GM18508 (cell line): ENCODE results near the gene SMARCD2.
"Not testable (repeated sequence)": the region's sequence is repeated elsewhere in the genome, so short reads cannot be mapped to it uniquely, and the experiment has no call there.

Experiments used
- ATAC-seq: cut with Tn5 transposase; IDR thresholded peaks from one replicate; pipeline ENCODE4 v1.9.1; 2021; ENCODE audit warnings: moderate number of reproducible peaks; ENCODE audit not compliant: insufficient read depth, unreplicated experiment

The SMARCD2 gene

DNA sequence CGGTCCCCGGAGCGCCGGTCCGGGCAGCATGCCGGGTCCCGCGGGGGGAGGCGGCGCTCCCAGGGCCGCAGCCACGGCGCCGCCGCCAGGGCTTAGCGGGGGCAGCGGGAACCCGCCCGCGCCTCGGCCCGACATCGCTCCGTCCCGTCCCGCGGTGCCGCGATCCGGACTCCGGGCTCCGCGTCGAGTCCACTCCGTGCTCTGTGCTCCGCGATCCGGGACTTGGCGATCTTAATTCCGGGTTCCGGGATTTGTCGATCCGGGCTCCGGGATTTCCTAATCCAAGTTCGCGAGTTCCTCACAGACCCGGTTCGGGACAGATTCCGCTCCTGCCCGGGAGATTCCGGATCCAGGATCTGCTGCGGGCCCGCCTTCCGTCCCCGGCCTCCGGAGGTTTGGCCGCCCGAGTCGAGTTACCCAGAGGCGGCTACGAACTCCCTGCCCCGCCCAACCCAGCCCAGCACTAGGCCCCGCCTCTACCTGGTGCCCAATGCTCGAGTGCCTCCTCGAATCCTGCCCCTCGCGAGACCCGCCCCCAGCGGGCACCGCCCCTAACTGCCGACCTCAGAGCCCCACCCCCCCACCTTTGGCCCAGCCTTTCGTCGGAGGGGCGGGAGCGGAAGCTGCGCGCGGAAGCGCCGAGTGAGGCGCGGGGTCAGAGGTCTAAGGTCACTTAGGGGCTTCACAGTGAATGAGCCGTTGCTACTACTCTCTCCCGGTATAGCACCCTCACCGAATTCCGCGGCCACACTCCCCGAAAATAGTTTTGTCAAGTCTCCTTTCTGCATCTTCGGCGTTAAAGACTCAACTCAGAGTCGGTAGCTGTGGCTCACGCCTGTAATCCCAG, at the start of gene SMARCD2:
Gene SMARCD2, minus strand, starts transcription at position 146 of the 847 bp plus-strand sequence. Its CDS starts 11 bp downstream, at position 135.
- no peak for ATAC-seq

DNA sequence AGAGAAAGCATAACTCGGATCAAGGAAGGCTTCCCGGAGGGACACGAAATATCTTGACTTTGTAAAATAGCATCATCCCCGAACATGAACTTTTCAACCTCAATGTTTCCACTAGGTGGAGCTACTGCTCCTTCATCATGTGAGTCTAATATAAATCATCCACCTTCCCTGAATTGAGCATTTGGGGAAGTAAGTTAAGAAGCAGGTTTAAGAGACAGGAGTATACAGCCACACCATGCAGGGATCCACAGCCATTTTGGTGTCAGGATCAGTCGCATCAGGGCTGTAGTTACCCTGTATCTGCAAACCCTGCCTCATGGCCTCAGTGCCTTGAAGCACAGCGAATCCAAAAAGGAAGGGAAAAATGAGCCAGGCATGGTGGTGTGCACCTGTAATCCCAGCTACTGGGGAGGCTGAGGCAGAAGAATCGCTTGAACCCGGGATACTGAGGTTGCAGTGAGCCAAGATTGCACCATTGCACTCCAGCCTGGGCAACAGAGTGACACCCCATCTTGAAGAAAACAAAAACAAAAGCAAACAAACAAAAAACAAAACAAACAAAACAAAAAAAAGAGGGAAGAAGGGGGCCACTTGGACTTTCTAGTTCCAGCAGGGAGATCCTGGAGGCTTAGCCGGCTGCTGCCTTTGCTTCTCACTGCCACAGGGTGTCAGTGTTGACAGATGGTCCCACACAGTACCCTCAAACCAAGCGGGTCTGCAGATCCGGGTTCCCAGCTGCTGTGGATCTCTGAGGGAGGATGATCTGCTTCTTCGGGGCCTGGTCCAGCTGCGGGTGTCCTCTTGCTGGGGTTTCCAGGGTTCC, 46.8 kb upstream of the SMARCD2 start:
- not testable (repeated sequence) for ATAC-seq

DNA sequence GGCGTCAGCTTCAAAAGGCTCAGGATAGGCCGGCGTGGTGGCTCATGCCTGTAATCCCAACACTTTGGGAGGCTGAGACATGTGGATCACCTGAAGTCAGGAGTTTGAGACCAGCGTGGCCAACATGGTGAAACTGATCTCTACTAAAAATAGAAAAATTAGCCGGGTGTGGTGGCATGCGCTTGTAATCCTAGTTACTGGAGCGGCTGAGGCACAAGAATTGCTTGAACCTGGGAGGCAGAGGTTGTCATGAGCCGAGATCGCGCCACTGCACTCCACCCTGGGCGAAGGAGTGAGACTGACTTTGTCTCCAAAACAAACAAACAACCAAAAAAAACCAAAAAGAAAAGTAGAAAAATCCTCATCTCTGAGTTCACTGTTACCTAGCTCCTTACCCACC, 42.6 kb upstream of the SMARCD2 start:
- ATAC-seq, result not testable (repeated sequence)

DNA sequence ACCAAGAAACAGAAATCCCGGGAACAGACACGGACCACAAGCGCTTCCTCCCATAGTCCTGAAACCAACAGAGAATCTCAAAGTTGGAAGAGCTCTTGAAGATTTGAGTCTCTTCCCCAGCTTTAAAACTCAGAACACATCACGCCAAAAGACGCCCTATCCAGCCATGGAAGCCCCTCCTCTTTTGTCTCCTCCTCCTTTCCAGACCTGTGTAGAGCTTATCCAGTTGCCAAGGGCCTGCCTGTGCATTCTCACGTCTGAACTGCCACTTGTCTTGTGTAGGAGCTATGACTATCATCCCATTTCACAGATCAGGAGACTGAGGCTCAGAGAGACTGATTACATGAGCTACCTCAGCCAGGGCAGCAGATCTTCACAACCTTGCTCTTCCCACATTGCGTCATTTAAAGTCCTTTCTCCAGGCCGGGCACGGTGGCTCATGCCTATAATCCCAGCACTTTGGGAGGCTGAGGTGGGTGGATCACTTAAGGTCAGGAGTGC, 40.2 kb upstream of the SMARCD2 start:
- ATAC-seq, result not testable (repeated sequence)

DNA sequence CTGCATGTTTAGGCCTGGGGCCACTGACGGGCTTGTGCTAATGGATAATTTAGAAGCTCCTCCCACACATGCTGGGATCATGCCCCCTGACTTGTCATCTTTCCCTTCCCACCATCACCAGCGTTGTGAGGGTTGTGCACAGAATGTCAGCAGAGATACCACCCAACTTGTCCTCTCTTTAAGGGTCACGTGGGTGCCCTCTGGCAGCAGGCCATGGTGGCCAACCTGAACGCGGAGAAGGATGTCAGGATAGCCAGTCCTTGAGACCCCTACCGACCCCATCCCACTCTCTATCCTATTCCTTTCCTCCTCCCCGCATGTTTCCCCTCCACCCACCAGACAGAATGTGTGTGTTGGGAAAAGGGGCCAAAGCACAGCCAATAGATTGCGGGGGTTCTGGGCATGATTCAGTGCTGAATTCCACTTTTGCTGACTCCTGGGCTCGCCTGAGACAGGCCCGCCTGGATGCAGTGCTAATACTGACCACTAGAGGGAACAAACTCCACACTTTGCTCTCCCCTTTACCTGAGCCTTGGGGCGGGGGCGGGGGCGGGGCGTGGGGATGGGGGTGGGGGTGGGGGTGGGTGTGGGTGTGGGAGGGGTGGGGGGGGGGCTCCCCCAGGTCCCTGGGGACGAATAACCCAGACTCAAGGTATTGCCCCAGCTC, 39.6 kb upstream of the SMARCD2 start, which contains the start of gene GH2:
Gene GH2, minus strand, starts transcription at position 10 of the 667 bp plus-strand sequence. CDS start 143 bp downstream, outside the sequence.
- no peak for ATAC-seq

DNA sequence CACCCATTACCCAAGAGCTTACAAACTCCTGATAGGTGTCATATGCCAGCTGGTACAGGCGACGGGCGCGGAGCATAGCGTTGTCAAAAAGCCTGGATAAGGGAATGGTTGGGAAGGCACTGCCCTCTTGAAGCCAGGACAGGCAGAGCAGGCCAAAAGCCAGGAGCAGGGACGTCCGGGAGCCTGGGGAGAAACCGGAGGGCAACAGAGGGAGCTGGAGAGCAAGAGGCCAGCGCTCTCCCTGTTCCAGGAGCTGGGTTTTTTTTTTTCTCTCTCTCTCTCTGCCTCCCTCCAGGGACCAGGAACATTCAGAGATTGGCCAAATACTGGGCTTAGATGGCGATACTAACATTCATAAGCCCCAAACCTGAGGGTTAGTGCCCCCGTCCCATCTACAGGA, 38.9 kb upstream of the SMARCD2 start:
- not testable (repeated sequence) for ATAC-seq

DNA sequence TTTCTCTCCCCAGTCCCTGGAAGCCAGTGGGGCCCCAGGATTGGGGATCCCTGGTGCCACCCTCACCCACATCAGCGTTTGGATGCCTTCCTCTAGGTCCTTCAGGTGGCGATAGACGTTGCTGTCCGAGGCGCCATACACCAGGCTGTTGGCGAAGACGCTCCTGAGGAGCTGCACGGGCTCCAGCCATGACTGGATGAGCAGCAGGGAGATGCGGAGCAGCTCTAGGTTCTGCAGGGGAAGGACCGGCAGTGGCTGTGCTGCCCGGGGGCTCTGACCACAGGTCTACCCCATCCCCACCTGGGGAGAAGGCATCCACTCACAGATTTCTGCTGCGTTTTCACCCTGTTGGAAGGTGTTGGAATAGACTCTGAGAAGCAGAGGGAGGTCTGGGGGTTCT, 38.2 kb upstream of the SMARCD2 start:
- ATAC-seq, result no peak

DNA sequence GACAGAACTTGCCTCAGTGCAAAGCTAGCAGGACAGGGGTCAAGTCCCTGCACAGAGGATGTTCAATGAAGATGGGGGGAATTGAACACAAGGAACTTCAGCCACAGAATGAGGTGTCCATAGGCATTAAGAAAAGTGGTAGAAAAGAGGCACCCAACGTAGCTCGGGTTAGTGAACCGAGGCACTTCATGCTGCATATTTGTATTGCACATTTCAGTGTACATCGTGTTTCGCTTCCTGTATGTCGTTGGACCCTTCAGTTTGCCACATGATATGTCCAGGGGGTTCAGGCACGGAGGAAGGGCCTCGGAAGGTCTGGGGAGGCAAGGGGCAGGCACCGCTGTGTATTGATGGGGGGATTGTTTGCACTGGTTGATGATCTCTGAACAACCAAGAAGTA, 35.9 kb upstream of the SMARCD2 start:
- ATAC-seq, result not testable (repeated sequence)

DNA sequence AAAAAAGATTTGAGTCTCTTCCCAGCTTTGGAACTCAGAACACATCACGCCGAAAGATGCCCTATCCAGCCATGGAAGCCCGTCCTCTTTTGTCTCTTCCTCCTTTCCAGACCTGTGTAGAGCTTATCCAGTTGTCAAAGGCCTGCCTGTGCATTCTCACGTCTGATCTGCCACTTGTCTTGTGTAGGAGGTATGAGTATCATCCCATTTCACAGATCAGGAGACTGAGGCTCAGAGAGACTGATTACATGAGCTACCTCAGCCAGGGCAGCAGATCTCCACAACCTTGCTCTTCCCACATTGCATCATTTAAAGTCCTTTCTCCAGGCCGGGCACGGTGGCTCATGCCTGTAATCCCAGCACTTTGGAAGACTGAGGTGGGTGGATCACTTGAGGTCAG, 32.2 kb upstream of the SMARCD2 start:
- ATAC-seq, result not testable (repeated sequence)

DNA sequence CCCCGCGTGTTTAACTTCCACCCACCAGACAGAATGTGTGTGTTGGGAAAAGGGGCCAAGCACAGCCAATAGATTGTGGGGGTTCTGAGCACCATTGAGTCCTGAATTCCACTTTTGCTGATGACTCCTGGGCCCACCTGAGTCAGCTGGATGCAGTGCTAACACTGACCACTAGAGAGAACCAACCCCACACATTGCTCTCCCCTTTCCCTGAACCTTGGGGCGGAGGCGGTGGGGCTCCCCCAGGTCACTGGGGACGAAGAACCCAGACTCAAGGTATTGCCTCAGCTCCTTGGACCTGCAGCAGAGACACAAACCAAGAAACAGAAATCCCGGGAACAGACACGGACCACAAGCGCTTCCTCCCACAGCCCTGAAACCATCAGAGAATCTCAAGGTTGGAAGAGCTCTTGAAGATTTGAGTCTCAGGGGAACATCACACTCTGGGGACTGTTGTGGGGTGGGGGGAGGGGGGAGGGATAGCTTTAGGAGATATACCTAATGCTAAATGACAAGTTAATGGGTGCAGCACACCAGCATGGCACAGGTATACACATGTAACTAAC, 31.7 kb upstream of the SMARCD2 start:
- ATAC-seq, result not testable (repeated sequence)

DNA sequence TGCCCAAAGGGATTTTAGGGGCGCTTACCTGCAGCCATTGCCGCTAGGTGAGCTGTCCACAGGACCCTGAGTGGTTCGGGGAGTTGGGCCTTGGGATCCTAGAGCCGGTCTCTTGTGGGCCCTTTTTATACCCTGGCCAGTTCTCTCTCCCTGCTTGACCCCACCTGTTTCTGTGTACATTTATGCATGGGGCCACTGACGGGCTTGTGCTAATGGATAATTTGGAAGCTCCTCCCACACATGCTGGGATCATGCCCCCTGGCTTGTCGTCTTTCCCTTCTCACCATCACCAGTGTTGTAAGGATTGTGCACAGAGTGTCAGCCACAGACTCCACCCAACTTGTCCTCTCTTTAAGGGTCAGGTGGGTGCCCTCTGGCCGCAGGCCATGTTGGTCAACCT, 31.1 kb upstream of the SMARCD2 start, which contains the start of gene CSH2:
Gene CSH2, minus strand, starts transcription at position 101 of the 400 bp plus-strand sequence. Its CDS starts 63 bp downstream, at position 38.
- ATAC-seq, result not testable (repeated sequence)

DNA sequence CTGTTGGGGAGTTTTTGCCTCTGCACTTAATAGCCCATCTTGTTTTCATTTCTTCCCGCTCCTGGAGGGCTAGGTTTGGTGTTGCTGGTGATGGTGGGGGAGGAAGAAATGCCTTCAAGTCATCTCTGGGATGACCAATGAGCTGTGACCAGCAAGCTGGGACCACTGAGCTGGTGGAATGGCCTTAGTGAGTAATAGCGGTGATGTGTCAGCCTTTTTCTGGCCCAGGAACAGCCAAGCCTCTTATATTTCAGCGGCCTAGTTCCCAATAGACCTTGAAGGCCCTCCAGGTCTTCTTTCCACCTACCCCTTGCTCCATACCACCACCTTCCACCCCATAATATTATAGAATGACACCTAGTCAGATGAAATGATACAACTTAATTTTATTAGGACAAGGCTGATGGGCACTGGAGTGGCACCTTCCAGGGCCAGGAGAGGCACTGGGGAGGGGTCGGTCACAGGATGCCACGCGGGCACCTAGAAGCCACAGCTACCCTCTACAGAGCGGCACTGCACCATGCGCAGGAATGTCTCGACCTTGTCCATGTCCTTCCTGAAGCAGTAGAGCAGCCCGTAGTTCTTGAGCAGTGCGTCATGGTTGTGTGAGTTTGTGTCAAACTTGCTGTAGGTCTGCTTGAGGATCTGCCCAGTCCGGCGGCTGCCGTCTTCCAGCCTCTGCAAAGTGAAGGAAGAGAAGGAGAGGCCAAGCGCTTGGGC, 29.3 kb upstream of the SMARCD2 start:
- not testable (repeated sequence) for ATAC-seq

DNA sequence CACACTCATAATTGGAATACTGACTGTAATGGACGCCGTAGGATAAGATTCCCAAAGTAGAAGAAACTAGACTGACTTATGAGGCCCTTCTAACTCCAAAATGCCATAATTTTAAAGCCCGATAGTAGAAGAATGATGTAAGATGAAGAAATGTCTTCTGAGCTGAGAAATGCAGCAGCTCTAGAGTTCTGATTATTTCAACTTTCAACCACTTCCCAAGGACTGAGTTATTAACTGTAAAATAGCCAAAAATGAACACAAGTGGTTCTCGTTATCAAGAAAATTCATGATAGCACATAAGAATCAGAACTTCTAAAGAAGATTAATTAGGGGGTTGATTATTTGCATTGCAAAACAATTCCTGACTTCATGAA, 27.8 kb upstream of the SMARCD2 start:
- not testable (repeated sequence) for ATAC-seq

DNA sequence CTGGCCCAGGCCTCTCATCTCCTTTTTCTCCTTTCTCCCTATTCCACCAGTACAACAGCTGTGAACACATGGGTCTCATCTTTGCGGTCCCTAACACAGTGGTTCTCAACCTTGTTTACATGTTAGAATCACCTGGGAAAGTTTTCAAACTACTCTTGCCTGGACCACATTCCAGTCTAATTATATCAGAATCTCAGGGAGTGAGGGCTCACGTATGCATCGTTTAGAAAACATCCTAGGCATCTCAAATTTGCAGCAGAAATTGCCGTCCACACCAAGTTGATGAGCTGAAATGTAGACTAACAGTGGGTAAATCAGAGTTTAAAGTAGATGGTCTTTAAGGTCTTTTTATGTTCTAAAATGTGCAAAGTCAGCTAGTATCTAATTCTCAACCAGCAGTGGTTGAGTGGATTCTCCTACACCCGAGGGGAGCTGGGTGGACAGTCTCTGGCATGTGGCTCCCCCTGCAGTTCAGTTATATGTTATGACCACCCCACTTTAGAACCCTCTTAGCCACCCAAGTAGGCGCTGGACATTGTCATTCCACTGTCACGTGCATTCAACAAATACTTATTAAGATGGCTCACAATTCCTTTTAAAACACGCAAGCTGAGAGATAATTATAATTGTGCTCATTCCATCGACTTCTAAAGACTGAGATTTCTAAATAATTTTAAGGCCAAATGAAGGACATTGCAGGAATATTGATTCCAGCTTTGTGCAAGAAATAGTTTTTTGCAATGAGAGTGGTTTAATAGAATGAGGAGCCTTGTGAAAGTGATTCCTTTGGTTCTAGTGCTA, 27.2 kb upstream of the SMARCD2 start:
- not testable (repeated sequence) for ATAC-seq

DNA sequence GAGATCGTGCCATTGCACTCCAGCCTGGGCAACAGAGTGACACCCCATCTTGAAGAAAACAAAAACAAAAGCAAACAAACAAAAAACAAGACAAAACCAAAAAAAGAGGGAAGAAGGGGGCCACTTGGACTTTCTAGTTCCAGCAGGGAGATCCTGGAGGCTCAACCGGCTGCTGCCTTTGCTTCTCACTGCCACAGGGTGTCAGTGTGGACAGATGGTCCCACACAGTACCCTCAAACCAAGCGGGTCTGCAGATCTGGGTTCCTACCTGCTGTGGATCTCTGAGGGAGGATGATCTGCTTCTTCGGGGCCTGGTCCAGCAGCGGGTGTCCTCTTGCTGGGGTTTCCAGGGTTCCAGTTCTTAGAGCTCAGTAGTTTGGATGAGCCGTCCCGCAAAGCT, 24.1 kb upstream of the SMARCD2 start:
- ATAC-seq, result not testable (repeated sequence)

DNA sequence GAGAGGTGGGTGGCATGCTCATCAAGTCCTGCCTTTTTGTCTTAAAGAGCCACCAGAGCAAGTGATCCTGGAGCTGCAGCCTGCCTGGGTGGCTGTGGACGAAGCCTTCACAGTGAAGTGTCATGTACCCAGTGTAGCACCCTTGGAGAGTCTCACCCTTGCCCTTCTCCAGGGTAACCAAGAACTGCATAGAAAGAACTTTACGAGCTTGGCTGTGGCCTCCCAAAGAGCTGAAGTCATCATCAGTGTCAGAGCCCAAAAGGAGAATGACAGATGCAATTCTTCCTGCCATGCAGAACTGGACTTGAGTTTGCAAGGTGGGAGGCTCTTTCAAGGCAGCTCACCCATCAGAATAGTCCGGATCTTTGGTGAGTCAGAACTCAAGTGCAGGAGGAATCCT, 16.8 kb upstream of the SMARCD2 start:
- no peak for ATAC-seq

DNA sequence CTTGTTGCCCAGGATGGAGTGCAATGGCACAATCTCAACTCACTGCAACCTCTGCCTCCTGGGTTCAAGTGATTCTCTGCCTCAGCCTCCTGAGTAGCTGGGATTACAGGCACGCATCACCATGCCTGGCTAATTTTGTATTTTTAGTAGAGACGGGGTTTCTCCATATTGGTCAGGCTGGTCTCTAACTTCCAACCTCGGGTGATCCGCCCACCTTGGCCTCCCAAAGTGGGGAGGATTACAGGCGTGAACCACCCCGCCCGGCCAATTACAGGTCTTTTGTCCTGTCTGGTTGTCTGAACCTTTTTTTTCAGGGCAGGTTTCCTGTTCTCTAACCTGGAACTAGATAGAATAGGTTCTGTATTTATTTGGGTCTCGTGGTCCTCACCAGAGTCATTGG, 13.9 kb upstream of the SMARCD2 start:
- ATAC-seq, result not testable (repeated sequence)

DNA sequence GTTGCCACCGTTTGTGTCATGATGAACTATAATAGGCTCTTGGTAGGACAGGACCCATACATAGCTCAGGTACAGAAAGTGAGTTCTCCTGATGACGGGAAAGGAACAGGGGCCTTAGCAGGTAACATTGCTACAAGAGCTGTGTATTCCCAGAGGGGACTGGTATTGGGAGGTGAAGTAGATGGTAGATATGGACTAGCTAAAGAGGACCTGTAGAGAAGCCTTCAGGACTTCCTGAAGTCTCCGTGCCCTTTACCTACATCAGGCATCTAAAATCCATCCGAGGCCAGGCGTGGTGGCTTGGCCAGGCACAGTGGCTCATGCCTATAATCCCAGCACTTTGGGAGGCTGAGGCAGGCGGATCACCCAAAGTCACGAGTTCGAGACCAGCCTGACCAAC, 12.7 kb upstream of the SMARCD2 start:
- no peak for ATAC-seq
